B cell (primary cell): ENCODE data around the gene CARHSP1.

Source experiments
- CTCF ChIP-seq: fragments of 200-600 bp; IDR thresholded peaks from one replicate; pipeline ENCODE4 v1.8.0; 2022; ENCODE audit warnings: antibody characterized with exemption, mild to moderate bottlenecking
- EZH2 ChIP-seq: IDR thresholded peaks from 2 replicates; pipeline ENCODE4 v1.6.1; 2012; ENCODE audit warnings: borderline replicate concordance, low read depth, mild to moderate bottlenecking, moderate library complexity, low read length; ENCODE audit not compliant: insufficient read depth, poor library complexity, severe bottlenecking

DNA sequence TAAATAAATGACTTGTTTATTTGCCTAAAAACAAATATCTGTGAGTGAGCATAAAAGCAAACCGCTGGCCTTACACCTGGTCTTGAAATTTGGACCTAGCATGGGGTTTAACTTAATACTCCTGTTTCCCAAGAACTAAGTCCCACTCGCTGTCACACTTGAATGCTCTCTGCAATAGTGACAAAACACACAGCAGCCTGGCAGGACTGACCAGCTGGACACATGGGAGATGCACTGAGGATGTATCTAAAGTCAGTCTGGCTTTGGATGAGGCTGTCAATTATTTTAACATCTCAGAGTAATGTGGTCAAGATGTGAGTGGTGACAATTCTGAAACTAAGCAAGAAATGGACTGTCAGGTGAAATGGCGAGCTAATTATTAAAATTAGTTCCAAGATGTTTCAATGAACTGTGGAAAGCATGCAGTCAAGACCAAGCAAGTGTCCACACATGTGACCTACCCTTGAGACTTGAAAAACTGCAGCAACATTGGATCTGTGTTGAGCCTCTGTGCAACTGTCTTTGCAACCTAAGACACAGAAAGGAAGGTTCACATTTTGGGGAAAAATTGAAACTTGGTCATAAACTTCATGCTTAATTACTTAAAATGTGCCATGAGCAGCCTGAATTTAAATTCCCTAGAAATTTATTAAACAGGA lies 30.0 kb upstream of the CARHSP1 start:
- TF ChIP-seq CTCF = no peak
- no peak for TF ChIP-seq EZH2
